Ramos (cell line): ENCODE results near the gene GALK1.
"Not testable (repeated sequence)": the region's sequence is repeated elsewhere in the genome, so short reads cannot be mapped to it uniquely, and the experiment has no call there.

Experiments
- in situ Hi-C: fragments of 300-500 bp; cut with MboI; formaldehyde crosslinking; loops from one replicate; pipeline ENCODE4 v1.14.3; 2022; ENCODE audit warnings: low sequenced_read_pairs; ENCODE audit not compliant: unreplicated experiment

The GALK1 gene

DNA sequence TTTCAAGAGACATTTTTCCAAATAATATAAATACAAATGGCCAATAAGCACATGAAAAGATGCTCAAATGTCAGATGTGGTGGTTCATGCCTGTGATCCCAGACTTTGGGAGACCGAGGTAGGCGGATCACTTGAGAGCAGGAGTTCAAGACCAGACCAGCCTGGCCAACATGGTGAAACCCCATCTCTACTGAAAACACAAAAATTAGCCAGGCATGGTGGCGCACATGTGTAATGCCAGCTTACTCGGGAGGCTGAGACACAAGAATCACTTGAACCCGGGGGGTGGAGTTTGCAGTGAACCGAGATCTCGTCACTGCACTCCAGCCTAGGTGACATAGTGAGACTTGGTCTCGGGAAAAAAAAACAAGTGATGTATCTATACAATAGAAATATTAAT lies 2.9 kb upstream of the GALK1 start:
- in situ Hi-C loops: no loop called here

DNA sequence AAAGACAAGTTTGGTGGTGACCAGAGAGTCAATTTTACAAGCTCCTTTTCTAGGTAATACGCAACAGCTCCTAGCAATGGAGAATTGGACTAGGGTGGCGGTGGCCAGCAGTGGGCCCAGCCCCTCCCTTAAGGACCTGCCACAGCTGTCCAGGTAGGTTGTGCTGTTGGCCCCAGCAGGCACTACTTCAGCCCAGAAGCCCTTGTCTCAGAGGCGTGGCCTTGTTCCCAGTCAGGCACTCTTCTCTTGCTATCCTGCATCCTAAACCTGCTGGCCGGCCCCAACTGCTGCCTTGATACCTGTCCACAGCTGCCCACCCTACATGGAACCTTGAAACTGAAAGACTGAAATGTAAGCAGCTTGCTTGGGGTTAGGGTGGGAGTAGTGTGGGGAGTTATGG lies 989 bp upstream of the GALK1 start:
- in situ Hi-C loops: no loop called here

DNA sequence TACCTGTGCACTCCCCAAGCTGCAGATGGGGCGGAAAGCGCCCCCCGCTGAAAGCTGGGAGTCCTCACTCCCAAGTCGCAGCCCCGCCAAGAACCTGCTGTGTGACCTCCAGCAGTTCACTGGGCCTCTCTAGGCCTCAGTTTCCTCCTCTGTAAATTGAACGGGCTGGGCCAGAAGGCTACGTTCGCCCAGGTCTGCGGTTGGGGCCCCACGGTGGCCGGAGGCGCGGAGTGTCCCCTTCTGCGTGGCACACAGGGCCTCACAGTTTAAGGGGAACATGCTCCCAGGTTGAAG lies 628 bp downstream of the GALK1 start:
- in situ Hi-C loops: no loop called here

DNA sequence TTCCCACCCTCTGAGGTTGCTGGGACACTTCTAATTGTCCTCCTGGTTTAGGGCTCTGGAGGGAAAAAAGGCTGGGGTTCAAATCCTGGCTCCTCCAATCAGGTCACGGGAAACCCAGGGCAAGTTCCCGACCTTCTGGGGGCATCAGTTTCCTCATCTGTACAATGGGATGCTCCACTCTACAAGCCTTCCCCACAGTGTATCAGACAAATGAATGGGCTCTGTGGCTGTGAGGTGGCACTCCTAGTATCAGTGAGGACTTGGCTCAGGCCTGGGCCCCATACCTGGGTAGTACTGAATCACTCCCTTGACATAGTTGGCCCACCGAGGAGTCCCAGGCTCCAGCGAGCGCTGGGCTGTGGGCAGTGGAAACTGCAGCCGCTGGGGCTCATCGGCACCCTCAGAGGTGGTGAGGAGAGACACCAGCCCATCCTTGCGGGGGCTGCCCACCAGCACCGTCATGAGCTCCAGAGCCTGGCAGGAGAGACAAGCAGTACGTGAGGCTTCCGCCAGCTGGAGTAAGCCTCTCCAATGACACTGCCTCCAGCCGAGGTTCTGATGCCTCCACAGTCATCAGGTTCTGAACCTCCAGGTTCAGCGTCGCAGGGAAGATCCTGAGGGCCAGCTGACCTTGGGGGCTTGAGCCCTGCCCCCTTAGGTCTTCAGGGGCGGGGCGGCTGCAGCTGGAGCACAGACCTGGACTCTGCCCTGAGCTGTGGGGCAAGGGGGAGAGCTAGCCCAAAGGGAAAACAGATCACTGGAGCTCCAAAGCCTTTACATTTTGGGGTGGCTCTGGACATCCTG lies 1.2 kb downstream of the GALK1 start:
- in situ Hi-C loops: no loop called here

DNA sequence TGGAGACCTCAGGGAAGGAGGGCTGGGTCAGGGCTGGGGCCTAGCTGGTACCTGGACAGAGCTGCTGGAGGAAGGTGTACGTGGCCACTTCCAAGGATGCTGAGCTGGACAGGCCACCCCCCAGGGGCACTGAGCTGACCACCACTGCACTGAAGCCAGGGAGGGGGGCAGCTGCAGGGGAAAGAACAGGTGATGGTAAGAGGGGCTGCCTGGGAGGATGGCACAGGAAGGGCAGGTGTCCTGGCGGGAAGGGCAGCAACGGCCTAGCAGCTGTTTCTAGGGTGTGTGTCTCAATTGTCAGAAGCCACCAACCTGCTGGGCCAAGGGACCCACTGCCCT lies 1.8 kb downstream of the GALK1 start:
- in situ Hi-C loops: no loop called here

DNA sequence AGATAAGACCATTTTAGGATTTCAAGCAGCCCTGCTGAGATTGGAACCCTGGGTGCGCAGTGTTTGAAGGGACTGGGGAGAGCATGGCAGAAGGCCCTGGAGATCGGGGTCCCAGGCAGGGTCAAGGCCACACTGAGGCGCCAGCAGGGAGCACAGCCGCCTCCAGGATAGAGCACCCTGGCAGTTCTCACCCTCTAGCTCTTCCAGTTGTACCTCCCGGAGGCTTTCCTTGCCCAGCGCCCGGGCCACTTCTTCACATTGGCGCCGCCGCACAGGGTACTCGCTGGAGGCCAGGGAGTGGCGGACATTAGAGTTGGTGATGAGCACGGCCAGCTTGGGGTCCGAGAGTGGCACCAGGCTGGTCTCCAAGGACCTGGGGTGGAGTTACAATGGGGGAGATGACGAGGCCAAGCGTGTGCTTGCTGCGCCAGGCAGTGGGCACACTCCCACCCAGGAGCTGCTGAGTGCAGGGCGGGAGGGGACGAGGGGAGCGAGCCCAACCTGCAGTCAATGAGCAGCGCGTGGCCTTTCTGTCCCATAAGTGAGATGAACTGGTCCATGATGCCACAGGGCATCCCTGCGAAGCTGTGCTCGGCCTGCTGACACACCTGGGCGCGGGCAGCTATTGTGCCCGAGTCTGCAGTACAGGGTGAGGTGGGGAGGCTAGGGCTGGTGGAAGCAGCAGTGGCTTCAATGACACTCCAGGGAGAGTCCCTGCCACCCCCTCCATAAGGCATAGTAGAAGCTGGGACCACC lies 2.3 kb downstream of the GALK1 start:
- in situ Hi-C loops: no loop called here

DNA sequence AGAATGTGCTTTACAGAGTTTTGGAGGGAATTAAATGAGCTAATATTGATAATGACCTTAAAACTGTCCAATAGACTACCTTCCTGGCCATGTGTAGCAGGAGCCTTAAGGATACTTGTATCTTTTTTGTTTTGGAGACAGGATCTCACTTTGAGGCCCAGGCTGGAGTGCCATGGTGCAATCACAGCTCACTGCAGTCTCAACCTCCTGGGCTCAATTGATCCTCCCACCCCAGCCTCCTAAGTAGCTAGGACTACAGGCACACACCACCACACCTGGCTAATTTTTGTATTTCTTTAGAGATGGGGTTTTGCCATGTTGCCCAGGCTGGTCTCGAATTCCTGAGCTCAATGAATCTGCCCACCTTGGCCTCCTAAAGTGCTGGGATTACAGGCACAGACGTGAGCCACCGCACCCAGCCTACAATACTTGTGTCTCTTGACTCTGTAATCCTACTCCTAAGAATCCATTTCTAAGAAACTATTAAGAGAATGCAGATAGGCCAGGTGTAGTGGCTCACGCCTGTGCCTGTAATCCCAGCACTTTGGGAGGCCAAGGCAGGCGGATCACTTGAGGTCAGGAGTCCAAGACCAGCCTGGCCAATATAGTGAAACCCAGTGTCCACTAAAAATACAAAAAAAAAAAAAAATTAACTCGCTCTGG lies 4.9 kb downstream of the GALK1 start:
- in situ Hi-C loops: not testable (repeated sequence)

DNA sequence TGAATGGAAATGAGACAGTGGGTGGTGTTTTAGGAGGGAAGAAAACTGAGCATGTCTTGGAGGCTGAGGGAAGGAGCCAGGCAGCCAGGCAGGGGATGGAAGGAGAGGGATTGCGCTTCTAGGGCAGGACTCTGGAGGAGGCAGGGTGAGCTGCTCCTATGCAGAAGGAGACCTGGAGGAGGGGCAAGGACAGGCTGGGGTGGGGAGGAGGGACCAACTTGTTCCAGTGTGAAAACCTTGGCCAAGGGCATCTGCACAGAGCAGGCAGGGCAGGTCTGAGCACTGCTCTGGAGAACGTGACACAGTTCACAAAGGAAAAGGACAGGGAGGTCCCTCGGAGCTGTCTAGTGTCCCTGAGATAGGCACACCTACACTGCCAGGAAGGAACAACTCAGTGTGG lies 5.5 kb downstream of the GALK1 start:
- in situ Hi-C loops: no loop called here

DNA sequence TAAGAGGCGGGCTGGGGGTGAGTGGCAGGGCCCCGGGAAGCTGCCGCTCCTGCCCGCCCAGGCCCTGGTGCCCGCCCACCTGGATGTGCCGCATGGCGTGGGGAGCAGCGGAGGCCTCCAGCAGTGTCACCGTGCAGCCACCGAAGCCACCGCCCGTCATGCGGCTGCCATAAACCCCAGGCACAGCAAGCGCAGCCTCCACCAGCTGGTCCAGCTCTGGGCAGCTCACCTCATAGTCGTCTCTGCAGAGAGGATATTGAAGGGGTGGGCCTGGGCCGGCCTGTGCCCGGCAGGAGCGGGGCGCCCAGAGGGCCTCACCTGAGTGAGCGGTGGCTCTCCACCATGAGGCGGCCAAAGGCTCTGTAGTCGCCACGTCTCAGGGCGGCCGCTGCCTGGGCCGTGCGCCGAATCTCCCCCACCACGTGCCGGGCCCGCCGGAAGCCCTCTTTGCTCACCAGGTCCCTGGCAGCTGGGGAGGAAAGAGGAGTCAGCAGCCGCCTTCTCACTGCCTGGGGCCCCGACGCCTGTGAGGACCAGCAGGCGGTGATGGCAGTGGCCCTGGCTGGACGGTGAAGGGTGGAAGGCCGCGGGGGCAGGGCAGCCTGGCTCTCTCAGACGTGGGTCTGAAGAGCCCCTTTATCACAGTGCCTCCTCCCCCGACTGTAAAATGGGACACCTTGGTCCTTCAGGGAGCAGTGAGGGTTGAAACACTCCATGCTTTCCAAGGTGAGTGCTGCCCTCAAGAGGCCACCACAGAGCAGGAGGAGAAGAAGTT lies 6.7 kb downstream of the GALK1 start:
- in situ Hi-C loops: no loop called here

DNA sequence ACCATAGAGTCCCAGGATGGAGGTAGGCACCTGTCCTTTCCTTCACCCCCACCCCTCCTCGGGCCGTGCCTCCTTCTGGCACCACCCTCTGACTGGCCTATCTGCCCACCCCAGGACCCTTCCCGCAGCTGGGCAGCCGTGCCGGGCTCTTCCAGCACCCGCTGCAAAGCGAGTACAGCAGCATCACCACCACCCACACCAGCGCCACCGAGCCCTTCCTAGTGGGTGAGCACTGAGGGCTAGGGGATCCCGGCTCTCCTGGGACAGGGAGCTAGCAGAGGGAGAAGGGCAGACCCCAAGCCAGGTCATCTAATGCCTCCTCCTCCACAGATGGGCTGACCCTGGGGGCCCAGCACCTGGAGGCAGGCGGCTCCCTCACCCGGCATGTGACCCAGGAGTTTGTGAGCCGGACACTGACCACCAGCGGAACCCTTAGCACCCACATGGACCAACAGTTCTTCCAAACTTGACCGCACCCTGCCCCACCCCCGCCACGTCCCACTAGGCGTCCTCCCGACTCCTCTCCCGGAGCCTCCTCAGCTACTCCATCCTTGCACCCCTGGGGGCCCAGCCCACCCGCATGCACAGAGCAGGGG lies 7.8 kb downstream of the GALK1 start:
- in situ Hi-C loops: no loop called here

DNA sequence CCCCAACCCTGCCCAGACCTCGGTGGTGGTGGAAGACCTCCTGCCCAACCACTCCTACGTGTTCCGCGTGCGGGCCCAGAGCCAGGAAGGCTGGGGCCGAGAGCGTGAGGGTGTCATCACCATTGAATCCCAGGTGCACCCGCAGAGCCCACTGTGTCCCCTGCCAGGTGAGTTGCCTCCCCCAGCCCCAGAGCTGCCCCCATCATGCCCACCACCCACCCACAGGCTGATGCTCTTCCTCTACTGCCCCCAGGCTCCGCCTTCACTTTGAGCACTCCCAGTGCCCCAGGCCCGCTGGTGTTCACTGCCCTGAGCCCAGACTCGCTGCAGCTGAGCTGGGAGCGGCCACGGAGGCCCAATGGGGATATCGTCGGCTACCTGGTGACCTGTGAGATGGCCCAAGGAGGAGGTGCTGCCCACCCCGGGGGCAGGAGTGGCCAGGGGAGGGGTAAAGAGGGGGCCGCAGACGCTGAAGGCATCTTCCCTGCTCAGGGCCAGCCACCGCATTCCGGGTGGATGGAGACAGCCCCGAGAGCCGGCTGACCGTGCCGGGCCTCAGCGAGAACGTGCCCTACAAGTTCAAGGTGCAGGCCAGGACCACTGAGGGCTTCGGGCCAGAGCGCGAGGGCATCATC lies 8.4 kb downstream of the GALK1 start:
- in situ Hi-C loops: no loop called here

DNA sequence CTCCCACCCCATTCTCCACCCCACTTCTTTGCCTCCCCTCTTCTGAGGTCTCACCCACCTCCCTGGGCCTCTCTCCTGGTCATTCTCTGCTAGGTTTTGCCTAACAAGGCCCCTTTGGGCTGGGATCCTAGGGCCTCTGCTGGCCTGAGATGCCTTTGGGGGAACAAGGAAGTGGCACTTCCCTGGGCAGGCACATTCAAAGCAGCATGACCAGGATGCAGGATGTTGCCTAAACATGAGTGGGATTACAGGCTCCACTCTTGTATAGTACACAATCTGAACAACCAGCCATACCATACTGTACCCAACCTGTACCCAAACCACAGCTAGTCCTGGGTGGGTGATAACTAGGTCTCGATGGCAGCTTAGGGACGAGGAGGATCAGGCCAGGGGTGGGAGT lies 9.0 kb downstream of the GALK1 start:
- in situ Hi-C loops: no loop called here

DNA sequence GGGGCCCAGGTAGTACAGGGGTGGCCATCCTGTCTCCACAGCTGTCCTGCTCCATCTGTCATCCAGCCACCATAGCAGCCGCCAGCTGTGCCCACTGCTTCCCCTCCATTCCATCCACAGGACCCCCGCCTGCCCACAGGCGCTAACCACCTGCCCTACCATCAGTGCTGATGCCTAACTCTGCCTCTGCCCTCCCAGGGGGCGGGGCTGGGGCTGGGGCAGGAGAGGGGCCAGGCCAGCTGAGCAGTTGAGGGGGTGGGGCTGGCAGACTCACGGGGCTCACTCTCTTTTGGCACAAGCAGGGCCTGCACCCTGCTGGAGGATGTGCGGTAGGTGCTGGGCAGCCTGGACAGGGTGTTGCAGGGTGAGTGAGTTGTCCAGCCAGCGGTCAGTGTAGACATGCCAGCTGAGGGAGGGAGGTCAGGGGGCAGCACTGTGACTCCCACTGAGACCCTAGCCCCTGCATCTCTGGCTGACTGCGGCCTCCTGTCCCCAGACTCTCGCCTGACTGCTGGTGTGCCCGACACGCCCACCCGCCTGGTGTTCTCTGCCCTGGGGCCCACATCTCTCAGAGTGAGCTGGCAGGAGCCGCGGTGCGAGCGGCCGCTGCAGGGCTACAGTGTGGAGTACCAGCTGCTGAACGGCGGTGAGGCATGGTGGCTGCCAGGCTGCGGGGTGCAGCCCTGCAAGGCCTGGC lies 9.6 kb downstream of the GALK1 start:
- in situ Hi-C loops: no loop called here

DNA sequence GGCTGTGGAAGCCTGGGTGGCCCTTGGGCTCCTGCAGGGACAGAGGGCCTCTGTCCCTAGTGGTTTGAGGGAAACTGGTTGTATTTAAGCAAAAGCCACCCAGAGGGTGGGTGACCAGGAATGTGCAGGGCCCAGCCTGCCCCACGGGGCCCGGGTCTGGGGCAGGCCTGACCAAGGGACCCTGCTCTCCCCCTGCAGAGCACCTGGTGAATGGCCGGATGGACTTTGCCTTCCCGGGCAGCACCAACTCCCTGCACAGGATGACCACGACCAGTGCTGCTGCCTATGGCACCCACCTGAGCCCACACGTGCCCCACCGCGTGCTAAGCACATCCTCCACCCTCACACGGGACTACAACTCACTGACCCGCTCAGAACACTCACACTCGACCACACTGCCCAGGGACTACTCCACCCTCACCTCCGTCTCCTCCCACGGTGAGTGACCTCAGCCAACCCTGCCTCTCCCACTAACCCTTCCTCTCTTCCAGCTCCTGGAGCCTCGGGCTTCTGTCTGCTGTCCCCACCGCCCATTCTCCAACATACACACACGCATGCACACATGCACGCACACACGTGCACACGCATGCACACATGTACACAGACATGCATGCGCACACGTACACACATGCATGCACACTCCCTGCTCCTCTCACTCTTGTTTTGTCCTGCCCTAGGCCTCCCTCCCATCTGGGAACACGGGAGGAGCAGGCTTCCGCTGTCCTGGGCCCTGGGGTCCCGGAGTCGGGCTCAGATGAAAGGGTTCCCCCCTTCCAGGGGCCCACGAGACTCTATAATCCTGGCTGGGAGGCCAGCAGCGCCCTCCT lies 10.4 kb downstream of the GALK1 start:
- in situ Hi-C loops: no loop called here

DNA sequence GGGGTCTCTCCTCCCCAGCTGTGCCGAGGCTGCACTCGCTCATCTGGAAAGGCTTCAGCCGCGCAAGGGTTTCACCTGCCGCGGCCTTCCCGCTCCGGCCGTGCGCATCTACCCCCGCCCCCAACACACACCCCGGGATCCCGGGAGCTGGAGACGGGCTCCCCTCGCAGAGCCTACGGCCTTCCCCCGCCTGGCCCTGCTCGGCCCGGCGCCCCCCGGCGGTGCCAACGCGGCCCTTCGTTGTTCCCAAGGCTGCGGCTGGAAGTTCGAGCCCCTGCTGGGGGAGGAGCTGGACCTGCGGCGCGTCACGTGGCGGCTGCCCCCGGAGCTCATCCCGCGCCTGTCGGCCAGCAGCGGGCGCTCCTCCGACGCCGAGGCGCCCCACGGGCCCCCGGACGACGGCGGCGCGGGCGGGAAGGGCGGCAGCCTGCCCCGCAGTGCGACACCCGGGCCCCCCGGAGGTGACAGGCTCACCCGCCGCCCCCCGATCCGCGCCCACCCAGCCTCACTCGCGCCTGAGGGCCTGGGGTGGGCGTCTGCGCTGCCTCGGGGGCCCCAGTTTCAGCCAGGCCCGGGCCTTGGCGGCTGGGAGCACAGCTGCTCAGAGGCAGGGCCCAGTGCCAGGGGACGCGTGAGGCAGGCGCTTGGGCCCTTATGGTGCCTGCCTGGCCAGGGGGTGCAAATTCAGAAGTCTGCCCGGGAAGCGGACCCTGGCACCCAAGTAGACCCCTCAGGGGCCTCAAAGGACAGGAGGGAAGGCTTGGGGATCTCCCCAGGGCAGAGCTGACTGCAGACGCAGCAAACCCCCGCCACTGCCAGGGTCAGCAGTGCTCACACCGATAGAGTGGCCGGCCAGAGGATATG lies 11.2 kb downstream of the GALK1 start:
- in situ Hi-C loops: no loop called here

DNA sequence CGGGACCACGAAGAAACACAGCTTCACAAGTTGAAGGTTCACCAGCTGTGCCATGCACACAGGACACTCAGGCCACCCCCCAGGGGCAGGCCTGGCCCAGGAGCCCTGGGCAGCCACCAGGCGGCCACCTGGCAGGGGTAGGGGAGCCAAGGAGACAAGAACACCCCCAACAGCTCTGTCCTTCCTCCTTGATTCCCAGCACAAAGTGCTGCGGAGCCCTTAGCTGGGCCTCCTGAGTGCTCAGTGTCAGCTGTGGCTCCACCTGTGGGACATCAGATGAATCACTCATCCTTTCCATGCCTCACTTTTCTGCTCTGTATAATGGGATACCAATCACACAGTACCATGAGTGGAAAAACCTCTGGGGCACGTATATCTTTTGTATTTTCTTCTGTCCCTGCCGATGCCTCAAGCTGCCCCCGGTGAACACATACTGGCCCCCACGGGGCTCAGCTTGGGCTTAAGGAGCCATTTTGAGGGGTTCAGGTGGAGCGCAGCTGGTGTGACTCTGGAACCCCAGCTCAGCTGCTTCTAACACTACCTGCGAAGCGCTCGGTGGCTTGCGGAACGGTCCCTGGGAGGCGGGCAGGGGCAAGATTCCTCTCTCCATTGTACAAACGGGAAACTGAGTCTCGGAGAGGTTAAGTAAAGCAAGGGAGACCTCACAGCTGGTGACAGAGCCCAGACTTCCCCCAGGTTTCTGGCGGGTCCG lies 12.0 kb downstream of the GALK1 start:
- in situ Hi-C loops: no loop called here

DNA sequence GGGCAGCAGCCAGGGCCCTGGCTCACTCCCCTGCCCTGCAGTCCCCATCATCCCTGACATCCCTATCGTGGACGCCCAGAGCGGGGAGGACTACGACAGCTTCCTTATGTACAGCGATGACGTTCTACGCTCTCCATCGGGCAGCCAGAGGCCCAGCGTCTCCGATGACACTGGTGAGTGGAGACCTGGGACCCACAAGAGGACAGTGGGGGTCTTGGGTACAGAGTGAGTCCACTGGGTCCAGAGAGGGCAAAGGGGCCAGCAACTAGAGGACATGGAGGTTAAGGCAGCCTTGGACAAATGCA lies 12.6 kb downstream of the GALK1 start:
- in situ Hi-C loops: no loop called here
